Medulla oblongata (tissue), 1 donor: ENCODE measurements around the gene LRRC3B.

ENCODE experiments used
- DNase-seq: peaks from one replicate; pipeline ENCODE4 v3.0.0-alpha.2; 2015; ENCODE audit errors: extremely low spot score

Gene LRRC3B

DNA sequence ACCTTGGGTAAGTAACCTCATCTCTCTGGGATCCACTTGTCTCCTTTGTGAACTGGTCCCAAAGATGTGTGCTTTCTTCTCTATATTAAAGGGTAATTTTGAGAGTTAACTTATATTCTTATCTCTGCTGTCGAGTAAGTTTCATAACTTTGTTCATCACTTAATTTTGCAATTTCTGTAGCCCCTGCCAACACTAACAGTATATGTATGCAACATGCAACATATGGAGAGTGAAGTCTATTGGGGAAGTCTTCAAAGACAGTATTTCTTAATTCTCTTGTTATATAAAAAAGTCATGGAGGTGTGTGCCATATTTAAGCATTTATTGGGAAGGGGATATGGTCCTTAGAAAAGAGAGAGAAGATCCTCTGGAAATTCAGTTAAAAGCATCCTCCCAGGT lies 85.9 kb downstream of the LRRC3B start:
- DNase-seq: no peak

DNA sequence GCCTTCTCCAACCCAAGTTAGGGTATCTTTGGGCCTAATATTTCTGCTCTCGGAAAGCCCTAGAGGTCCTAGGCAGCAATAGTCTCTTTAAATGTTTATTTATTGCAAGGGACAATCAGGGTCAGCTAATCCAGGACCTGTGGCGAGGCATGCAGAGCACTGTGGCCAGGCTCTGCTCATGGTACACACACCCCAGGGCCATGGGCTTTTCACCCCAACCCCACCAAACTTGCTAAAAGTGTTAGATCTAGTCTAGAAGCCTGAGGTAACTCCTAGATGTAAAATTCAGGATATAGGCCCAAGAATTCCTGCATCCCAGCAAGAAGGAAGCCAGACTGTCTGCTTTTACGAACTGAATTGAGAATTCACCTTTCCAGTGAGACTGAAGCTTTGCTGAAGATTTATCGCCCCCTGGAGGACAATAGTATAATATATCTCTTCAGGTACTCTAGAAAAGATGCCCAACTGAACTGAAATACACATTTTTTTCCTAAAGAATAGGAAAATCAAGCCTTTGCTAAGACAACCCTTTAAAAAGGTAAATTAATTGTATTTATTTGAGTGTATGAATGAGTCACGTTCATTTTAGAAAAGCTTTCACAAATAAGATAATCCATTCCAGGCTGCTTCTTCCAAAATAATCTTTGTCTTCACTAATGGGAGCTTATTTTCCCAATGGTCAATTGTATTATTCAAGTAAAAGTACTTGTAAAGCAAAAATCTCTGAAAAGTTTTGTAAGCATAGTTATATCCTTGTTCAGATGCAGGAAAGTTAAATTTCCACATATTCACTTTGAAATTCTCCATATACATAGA lies 89.8 kb downstream of the LRRC3B start:
- peak; percentile 68 for DNase-seq

DNA sequence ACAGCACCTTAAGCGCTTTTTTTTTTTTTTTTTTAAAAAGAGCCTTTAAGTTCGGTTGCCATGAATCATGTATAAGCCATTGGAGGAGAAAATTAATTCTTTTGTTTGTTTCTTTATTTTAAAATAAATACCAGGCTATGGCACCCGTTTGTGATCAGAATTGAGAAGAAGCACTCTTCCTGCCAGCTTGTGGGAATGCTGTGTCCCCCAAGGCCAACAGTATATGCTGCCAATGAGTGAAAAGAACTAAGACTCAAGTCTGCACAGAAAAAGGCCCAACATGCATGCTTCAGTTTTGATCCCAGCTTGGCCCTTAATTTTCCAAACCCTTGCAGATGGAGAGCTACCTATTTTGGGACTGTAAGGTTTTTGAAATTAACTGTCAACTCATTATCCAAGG lies 90.5 kb downstream of the LRRC3B start:
- peak; percentile 40 for DNase-seq

DNA sequence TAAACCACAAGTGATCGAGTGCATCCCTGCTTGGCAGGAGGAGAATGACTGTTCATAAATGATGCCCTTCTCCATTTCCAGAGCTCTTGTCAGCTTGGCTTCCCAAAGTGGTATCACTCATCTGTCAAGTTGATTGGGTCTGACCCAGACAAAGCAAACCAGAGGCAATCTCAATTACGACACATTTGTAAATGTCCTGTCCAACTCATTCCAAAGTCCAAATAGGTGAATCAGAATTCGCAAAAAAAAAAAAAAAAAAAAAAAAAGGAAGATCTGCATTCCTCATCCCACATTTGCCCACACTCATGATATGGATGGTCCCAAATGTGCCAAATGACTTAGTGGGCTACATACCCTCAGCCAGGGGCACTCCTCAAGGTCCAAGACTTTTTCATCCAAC lies 91.9 kb downstream of the LRRC3B start:
- no peak for DNase-seq

DNA sequence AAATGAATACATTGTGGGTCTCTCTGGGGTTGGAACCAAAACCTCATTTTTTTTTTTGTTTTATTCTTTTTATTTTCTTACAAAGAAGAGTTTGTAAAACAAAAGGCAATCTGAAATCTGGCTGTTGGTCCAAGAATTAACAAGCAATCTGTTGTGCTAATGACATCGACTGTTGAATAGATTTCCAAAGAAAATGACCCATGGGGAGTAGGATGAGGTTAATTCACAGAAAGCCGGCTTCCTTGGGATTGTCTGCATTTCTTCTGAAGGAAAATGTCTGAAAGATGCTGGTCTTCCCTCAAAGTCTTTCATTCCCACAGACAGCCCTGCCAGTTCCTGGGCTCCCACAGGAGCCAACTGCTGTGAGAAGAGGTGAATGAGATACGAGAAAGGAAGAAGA lies 92.9 kb downstream of the LRRC3B start:
- peak; percentile 19 for DNase-seq

DNA sequence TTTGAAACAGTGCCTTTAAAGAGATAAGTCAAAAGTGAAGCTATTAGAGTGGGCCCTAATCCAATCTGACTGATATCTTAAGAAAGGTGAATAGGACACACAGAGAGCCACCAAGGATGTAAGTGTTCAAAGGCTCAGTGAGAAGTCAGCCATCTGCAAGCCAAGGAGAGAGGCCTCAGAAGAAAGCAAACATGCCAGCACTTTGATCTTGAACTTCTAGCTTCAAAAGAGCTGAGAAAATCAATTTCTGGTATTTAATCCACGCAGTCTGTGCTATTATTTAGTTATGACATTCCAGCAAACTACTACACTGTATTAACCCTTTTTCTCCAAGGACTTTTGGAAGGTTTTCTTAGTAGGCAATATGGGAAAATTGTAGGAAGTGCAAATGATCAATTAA lies 95.7 kb downstream of the LRRC3B start:
- no peak for DNase-seq

DNA sequence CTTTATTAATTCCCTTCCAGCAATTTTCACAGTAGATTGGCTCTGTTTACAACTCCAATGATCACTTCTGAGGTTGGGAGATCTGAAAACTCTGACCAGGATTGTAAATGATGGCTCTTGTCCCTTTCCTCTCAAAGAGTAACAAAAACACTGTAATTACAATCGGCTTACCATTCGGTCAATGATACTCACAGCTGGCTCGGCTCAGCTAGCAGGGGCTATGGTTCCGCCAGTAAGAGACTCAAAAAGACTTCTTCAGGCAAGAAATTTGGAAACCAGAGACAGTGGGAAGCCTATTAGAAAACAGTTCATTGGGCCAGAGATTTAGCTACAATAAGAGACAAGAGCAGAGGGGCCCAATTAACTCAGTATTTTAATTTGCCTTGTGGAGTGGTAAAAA lies 96.6 kb downstream of the LRRC3B start:
- peak; percentile 21 for DNase-seq

DNA sequence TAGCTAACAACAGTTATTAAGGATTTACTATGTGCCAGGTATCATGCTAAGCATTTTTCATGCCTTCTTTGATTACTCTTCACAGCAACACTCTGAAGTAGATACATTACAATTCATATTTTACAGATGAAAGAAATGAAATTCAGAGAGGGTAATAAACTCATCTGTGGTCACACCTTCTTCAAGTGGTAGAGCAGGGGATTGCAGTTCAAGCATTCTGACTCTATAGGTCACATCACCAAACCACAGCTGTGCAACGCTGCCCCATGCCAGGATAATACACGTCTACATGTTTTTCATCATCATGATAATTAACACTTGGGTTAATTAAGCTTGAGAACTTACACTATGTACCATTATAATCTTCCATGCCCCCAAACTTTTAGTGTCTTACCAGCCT lies 98.5 kb downstream of the LRRC3B start:
- DNase-seq: no peak

DNA sequence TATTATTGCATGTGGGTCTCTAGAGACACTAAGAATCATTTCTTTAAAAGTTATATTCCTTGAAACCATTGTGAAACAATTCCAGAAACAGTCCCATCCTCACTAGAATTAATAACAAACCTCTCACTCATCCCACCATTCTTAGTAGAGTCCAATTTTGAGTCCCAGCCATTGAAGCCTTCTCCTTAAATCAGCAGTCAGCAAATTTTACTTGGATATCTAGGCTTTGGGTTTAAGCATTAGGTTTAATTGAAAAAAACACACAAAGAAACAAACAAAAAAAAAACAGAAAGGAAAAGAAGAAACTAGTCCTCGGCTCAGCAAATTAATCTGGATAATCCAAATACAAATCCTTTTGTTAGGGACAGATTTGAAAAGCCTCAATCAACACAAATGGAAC lies 109.3 kb downstream of the LRRC3B start:
- DNase-seq: no peak

DNA sequence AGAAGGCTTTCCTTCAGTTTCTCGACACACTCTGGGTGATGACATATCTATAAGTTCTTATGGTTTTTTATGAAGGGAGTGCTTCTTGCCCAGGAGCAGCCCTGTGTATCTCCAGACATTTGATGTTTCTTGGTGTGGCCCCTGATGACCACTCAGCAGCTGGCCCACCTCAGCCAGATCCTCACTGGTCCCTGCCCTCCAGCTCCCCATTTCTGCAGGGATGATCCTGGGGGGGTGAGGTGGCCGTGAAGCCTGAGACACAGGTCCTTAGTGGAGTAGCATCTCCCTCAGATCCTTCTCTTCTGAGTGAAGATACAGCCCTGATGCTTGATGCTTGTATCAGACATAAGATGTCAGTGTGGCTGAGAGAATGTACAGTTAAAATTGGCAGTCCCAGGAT lies 127.7 kb downstream of the LRRC3B start:
- no peak for DNase-seq

DNA sequence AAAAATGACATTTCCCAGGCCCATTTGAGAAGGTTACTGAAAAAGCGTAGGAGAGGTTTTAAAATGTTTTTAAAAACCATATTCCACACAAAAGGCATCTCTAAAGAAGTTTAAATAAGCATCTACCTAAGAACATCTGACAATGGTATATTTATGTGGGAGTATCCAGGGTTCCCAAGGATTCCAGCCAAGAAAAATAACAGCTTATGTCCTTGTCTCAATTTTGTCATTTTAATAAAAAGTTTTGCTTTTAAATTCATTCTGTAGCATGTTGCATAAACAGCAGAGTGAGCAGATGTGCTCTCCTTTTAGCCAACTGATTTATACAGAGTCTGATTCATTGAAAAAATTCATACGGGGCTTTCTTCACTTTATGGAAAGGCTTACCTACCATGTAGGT lies 129.9 kb downstream of the LRRC3B start:
- DNase-seq: no peak

DNA sequence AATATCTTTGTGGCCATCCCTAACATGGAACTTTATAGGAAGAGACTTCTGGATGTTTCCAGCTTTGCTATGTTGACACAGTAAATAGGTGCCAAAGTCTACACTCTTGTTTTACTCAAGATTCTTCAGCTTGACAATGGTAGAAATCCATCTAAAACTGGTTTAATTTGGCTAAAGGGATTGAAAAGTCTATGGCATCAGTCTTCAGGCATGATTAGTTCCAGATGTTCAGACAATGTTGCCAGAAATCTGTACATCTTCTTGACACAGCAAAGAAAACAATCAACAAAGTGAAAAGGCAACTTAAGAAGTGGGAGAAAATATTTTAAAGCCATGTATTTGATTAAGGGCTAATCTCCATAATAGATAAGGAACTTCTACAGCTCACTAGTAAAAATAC lies 130.5 kb downstream of the LRRC3B start:
- DNase-seq: no peak

DNA sequence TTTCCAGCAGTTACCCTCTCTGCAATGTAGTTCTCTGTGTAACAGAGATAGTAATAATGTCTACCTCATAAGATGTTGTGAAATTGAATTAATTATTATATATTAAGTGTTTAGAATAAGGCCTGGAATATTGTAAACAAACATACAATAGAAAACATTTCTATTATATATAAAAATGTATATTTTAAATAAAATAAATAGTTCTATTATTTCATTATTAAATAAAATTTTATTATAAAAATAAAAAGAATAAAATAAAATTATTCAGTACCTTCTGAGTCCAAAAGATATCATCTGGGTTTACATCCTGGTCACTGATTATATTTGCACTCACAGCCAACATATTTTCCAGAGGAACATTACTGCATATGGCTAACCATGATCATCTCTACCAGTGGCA lies 135.4 kb downstream of the LRRC3B start:
- no peak for DNase-seq
